ENCODE results near the gene MCM8.

- no peak for TF ChIP-seq TAF1 (IDR thresholded peaks at IDR 0.05; ENCODE audit: low read depth, low read length)
- TF ChIP-seq POLR2A (IDR thresholded peaks at IDR 0.05; ENCODE audit: low read depth, low read length) = no peak
- no peak for TF ChIP-seq SPI1 (IDR thresholded peaks at IDR 0.05; ENCODE audit: low read depth, low read length)
- TF ChIP-seq POLR2AphosphoS5 (IDR thresholded peaks at IDR 0.05; ENCODE audit: low read depth, low read length) = no peak
- TF ChIP-seq PAX5 (IDR thresholded peaks at IDR 0.05; ENCODE audit: insufficient read depth, low read length, severe bottlenecking) = no peak
- no peak for TF ChIP-seq POU2F2 (IDR thresholded peaks at IDR 0.05; ENCODE audit: low read depth, low read length)
These were observed 41.5 kb upstream of the MCM8 start for GRCh38 chr20:5908981-5909380.
